Epithelial cell of prostate (primary cell): Measurements from ENCODE around the gene ZNF232.
A peak's percentile ranks its signal among the peaks of the same experiment; 100 is the strongest.
"Not testable (repeated sequence)": the region's sequence is repeated elsewhere in the genome, so short reads cannot be mapped to it uniquely, and the experiment has no call there.

Experiments
- DNase-seq: peaks from one replicate; pipeline ENCODE4 v3.0.0-alpha.2; 2011; ENCODE audit warnings: low read depth, low spot score
- H3K27ac ChIP-seq: fragments of 450-650 bp; 2 replicates; pipeline ENCODE4 v1.5.1; 2017; ENCODE audit warnings: mild to moderate bottlenecking

ZNF232 gene

DNA sequence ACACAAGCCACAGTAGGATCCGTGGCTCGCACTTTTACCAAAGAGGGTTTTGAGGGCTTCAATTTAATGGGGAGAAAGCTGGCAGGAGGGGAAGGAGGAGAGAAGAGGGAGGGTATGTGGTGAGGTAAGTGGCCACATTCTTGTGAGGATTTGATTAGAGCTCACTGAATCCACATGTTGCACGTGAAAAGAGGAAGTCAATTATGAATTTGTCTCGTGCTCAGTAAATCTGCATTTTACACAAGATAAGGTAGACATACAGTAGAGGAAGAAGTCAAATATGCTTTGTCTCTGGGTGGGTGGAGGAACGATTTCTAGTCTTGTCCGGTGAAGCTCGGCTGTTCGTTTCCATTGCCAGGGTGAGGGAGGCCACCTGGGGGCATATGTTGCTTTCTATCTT is 862 bp downstream of the ZNF232 start:
- no peak for DNase-seq
- no peak overlapping the region for H3K27ac ChIP-seq

DNA sequence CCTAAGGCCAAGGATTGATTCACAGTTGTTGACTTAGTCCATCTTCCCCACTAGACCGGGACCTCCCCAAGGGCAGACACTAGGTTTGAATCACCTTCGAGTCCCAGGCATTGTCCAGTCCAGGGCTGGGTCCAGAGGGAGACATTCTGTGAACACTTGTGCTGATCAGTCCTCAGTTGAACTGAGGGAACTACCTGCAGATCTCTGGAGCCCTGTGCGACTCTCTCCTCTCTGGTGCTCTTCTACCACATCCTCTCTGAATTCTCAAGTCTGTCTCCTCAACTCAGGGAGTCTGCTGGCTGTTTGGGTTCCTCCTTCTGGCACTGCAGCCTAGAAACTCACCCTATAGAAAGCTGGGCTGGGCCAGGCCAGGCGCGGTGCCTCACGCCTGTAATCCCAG is 10.8 kb downstream of the ZNF232 start:
- DNase-seq, result no peak
- no peak overlapping the region for H3K27ac ChIP-seq

DNA sequence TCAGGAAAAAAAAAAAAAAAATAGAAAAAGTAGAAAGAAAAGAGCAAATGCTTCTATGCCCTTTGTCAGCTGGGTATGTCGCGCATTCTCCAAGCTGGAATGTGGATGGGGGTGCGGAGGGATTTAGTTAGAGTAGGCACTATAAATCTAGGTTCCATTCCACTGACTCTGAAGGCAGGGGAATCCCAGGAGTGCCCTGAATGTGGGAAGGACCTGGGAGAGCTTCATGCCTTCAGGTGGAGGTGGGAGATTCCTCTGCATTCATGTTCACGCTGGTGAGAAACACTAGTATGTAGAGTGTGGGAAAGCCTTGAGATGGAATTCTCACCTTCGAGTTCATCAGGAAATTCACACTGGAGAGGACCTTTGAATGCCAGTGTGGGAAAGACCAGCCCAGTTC is 12.4 kb downstream of the ZNF232 start:
- H3K27ac ChIP-seq, result no peak overlapping the region
- DNase-seq, result no peak

DNA sequence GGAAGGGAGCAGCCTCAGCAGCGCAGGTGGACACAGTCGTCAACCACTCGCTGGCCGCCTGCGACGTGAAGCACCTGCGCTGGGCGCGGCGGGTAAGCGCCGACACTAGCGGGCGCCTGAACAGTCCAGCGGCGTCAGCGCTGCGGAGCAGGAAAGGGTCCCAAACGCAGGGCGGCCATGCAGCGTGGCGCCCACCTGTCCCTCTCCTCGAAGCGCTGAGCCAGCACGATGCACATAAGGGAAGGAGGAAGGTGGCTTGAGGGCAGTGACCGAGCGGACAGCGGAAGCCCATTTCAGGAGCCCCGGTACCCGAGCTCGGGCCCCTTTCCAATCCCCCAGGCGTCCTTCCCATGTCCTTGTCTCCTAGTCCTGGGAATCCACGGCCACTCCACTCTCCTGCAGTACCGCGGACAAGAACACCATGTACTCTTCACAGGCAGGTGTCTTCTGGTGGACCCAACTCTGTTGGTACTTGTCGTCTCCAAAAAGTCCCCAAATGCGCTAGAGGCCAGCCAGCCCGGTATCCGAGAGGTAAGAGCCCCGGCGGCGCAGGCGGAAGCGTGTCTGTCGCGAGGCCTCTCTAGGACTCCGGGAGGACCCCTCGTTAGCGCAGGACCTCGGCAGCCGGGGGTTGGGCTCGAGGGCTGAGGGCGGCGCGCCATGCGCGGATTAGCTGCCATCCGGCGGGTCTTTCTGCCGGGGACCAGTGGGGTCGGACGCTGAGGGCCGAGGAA is 14.4 kb downstream of the ZNF232 start:
- no peak overlapping the region for H3K27ac ChIP-seq
- no peak for DNase-seq

DNA sequence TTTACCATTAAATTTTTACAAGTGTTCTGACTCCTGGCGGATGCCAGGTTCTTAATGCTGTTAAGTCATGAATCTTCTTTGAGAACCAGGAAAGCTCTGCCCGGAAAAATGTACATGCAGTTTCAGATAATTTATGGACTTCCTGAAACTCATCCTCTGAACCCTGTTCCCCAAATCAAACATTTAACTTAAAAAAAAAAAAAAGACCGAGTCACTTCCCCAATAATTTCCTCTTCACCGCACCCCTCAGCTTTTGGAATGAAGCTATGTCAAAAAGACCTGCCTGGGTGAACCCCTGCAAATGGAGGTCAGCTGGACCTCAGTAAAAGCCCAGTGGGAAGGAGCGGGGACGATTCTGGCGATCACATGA is 15.0 kb downstream of the ZNF232 start:
- H3K27ac ChIP-seq, result no peak overlapping the region
- DNase-seq, result no peak

DNA sequence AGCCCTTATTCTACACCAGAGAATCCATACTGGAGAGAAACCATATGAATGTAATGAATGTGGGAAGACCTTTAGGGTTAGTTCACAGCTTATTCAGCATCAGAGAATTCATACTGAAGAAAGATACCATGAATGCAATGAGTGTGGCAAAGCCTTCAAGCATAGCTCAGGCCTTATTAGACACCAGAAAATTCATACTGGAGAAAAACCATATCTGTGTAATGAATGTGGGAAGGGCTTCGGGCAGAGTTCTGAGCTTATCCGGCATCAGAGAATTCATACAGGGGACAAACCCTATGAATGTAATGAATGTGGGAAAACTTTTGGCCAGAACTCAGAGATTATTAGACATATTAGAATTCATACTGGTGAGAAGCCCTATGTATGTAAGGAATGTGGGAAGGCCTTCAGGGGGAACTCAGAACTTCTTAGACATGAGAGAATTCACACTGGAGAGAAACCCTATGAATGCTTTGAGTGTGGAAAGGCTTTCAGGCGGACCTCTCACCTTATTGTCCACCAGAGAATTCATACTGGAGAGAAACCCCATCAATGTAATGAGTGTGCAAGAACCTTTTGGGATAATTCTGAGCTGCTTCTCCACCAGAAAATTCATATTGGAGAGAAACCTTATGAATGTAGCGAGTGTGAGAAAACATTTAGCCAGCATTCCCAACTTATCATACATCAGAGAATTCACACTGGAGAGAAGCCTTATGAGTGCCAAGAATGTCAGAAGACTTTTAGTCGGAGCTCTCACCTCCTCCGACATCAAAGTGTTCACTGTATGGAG is 19.3 kb downstream of the ZNF232 start:
- no peak for DNase-seq
- no peak overlapping the region for H3K27ac ChIP-seq

DNA sequence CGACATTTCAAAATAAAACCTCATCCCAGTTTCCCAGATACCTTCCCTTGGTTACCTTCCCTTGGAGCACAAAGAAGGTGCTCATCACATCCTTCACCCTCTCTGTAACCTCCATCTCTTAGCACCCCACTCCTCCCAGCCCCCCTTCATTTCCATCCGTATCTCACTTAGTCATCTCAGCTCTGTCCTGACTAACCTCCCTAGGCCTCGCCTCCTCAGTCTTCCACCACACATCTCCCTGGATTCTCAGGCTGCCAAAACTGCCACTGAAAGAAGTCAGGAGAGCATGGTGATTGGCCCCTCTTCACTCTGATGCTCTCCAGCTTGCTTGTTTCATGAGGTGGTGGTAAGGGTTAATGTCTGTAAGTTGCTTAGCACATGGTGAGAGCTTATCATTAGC is 31.1 kb downstream of the ZNF232 start:
- no peak overlapping the region for H3K27ac ChIP-seq
- DNase-seq, result no peak

DNA sequence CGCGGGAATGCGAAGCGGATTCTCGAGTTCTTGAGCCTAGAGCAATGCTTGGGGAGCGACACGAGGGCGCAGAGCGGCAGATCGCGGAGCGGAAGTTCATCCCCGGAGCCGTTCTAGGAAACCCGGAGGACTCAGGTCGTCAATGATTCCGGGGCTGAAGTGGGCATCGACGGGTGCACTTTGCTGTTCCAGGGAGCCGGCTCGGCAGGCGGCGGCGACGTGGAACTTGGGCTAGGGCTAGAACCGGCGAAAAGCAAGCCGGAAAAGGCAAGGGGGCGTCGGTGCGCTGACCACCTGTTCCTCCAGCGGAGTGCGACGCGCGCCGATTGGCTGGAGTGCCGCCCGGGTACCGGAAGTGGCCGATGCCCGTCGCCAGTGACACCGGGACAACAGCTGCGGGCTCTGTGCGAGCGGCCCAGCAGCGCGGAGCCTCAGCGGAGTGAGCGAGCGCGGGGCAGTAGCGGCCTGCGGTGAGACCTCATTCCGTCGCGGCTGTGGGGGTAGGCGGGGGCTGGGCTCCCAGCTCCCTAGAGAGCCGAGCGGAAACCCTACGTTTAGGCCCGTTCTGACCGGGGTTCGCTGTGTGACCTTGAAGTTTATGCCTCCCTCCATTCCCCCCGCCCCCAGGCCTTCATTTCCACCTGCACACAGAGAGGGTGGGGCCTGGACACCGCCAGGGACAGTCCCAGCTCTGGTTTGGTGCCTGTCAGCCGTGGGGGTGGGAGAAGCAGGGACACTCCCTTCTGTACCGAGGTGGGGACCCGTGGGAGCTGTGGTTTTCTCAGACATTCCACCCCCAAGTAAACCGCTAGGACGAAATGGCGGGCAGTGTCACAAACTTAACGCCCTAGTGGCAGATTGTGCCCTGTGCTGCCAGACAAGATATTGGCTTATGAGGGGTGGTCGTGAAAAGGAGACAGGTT is 33.3 kb downstream of the ZNF232 start, which contains the start of gene ZFP3:
TSS of gene ZFP3 (plus strand) at position 362 of the 923 bp plus-strand sequence. CDS start 13,038 bp downstream, outside the sequence.
- peak within 1 kb of the TSS; percentile 10 for H3K27ac ChIP-seq
- DNase-seq, result peak; percentile 3

DNA sequence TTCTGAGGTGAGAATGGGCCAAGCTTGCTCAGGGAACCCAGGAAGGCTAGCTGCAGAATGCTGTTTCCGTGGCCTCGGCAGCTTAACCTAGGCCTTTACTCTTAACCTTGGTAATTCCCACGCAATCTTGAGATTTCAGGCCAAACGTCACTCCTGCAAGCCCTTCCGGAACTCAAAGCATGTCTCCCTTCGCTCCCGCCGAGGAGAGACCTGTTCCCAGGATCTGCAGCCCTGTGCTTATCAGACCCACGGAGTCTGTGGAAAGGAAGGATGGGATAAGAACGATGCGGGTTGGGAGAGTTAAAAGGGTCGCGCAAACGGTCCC is 33.9 kb downstream of the ZNF232 start:
- H3K27ac ChIP-seq, result peak overlapping the region; percentile 10
- no peak for DNase-seq

DNA sequence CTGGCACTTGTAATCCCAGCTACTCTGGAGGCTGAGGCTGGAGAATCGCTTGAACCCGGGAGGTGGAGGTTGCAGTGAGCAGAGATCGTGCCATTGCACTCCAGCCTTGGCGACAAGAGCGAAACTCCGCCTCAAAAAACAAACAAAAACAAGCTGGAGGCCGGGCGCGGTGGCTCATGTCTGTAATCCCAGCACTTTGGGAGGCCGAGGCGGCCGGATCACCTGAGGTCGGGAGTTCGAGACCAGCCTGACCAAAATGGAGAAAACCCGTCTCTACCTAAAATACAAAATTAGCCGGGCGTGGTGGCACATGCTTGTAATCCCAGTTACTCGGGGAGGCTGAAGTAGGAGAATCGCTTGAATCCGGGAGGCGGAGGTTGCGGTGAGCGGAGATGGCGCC is 34.4 kb downstream of the ZNF232 start:
- not testable (repeated sequence) for H3K27ac ChIP-seq, DNase-seq

DNA sequence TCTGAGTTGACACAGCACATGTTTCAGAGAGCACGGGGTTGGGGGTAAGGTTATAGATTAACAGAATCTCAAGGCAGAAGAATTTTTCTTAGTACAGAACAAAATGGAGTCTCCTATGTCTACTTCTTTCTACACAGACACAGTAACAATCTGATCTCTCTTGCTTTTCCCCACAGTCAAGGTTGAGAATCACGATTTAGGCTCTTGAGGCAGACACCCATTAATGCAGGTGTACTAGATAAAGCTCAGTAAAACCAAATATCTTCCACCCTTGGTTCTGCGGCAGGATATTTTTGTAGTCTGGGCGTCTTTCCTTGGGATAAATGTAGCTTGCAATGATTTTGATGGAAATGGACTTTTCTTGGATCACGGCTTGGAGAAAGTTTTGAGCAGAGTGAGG is 36.2 kb downstream of the ZNF232 start:
- H3K27ac ChIP-seq, result peak overlapping the region; percentile 20
- DNase-seq, result not testable (repeated sequence)

DNA sequence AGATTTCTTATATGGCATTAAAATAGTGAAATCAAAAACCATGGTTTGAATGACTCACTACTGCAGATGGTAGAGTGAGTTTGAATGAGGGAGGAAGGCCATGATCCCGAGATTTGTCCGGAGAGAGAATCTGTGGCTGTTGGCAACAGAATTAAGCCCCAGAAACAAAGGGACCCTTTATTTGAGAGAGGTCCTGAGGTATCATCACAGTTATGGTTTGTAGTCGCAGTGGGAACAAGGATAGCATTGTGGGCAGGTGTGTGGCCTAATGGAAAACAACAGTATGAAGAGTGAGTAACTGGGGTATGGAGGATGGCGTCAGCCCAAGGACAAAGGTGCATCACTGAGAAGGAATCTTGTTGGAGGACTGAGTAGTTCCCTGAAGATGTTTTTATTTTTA is 42.0 kb downstream of the ZNF232 start:
- peak overlapping the region; percentile 57 for H3K27ac ChIP-seq
- DNase-seq, result peak; percentile 26

DNA sequence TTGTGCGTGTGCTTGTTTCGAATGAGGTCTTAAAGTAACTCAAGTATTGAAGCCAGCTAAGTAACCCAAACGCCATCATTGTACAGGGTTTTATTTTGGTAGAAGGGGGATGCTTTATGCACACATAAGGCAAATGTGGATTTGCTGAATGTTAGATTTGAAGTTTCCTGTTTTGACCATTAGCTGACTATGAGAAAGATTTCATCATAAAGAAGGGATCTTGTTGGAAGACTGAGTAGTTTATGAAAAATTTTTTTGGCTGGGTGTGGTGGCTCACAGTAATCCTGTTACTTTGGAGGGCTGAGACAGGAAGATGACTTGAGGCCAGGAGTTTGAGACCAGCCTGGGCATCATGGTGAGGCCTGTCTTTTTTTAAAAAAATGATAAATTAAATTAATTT is 43.4 kb downstream of the ZNF232 start:
- no peak overlapping the region for H3K27ac ChIP-seq
- DNase-seq, result no peak

DNA sequence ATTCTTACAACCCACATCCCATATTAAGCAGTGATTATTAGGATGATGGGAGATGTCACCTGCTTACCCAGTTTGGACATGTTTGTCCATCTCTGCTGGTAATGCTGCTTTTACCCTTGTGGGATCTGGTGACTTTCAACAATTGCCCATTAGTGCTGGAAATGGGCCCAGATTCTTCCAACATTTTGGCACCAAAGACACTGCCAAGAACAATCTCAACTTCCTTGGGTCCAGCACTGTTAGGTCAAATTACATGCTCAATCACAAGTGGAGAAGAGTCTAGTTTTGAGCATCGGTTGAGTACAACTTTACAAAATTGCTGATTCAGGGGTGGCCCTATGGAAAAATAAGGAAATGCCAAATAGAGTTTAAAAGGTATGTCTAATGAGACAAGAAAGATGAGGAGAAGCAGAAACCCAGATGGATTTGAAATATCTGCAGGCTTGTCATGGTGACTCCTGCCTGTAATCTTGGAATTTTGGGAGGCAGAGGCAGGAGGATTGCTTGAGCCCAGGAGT is 46.4 kb downstream of the ZNF232 start:
- H3K27ac ChIP-seq, result no peak overlapping the region
- no peak for DNase-seq
